OCI-LY3 (cell line): ENCODE results near the gene TLE6.

ENCODE experiments used
- EZH2phosphoT487 ChIP-seq: fragments of 200-600 bp; shearing (Covaris generic); IDR thresholded peaks from 2 replicates; pipeline ENCODE4 v1.6.1; 2018; ENCODE audit warnings: antibody characterized with exemption, mixed run types, low read depth
- TF ChIP-seq, protein P1 (sequence below): fragments of 200-600, 300-600 bp; sonication (generic); IDR thresholded peaks from 2 replicates; pipeline ENCODE4 v1.5.1; 2014; ENCODE audit warnings: antibody characterized with exemption, low read length, low read depth

DNA sequence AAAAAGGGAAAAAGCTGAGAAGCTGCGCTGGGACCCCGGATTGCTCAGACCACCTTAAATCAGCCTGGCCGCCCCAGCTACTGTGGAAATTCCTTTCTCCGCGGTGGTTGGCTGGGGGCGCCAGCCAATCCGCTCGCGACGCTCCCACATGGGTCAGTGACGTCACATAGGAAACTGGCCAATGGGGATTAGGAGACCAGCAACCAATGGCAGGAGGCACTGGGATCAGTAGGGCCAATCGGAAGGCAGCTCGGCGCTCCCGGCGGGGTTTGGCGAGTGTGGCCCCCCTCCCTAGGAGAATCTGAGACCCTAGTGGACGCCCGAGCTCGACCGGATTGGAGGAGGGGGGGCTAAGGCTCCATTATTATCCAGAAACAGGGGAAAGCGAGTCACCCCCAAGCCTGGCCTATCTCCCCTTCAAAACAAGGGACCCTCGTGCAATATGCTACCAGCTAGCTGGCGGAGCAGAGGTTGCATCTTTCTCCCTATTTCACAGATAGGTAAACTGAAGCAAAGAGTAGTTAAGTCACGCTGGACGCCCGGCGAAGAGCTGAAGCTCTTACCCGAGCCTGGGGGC lies 58.3 kb downstream of the TLE6 start:
- TF ChIP-seq, protein P1, sequence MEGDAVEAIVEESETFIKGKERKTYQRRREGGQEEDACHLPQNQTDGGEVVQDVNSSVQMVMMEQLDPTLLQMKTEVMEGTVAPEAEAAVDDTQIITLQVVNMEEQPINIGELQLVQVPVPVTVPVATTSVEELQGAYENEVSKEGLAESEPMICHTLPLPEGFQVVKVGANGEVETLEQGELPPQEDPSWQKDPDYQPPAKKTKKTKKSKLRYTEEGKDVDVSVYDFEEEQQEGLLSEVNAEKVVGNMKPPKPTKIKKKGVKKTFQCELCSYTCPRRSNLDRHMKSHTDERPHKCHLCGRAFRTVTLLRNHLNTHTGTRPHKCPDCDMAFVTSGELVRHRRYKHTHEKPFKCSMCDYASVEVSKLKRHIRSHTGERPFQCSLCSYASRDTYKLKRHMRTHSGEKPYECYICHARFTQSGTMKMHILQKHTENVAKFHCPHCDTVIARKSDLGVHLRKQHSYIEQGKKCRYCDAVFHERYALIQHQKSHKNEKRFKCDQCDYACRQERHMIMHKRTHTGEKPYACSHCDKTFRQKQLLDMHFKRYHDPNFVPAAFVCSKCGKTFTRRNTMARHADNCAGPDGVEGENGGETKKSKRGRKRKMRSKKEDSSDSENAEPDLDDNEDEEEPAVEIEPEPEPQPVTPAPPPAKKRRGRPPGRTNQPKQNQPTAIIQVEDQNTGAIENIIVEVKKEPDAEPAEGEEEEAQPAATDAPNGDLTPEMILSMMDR, result no peak
- TF ChIP-seq EZH2phosphoT487, result no peak
